ENCODE measurements around the gene MEOX2. TPM values are rescaled to one million over a fixed set of nuclear protein-coding genes. Genes with fewer than 3 reads are reported as not detected.

MEOX2 gene
- total and polyA plus RNA-seq, 3 donors from 2014 or later = 3.7 to 4.9 (median 4.0) TPM

GRCh38 chr7:15600298-15600697 lies 86.2 kb downstream of the MEOX2 start:
- no peak for TF ChIP-seq POLR2A (IDR thresholded peaks at IDR 0.05)
- no peak for TF ChIP-seq CTCF (IDR thresholded peaks at IDR 0.05)
- Histone ChIP-seq H3K4me1 (no peaks in the 10 kb centered on the region), H3K27me3 (no peaks in the 10 kb centered on the region), H3K4me3 (no peak overlapping the region), H3K36me3 (ENCODE audit: low read depth, missing control alignments) (no peaks in the 10 kb centered on the region), H3K9me3 (no peaks in the 10 kb centered on the region), H3K27ac (no peak overlapping the region)
- WGBS, 2 donors = 76 to 78% methylated on average over 4 of the region's 4 CpGs
- intact Hi-C loops (cut with DNase I; ENCODE audit: low total_unique reads) = no loop called here
- DNase-seq = no peak

- WGBS, 2 donors = 57 to 60% methylated on average over 5 of the region's 5 CpGs
These were observed 92.0 kb downstream of the MEOX2 start for GRCh38 chr7:15594461-15594860.

GRCh38 chr7:15593382-15593781 lies 93.1 kb downstream of the MEOX2 start:
- 88 to 90% methylated on average over 3 of the region's 3 CpGs for WGBS, 2 donors
- Histone ChIP-seq H3K9me3 (no peaks in the 10 kb centered on the region), H3K27me3 (no peaks in the 10 kb centered on the region), H3K4me1 (no peaks in the 10 kb centered on the region), H3K27ac (no peak overlapping the region), H3K4me3 (no peak overlapping the region), H3K36me3 (ENCODE audit: low read depth, missing control alignments) (no peaks in the 10 kb centered on the region)
- DNase-seq = no peak
- intact Hi-C loops (cut with DNase I; ENCODE audit: low total_unique reads) = no loop called here
- TF ChIP-seq POLR2A (IDR thresholded peaks at IDR 0.05) (no peak), CTCF (IDR thresholded peaks at IDR 0.05) (no peak)

More at GRCh38 chr7:15594461-15594860, 92.0 kb downstream of the MEOX2 start:
- no peak for TF ChIP-seq CTCF (IDR thresholded peaks at IDR 0.05)
- TF ChIP-seq POLR2A (IDR thresholded peaks at IDR 0.05) = no peak
- Histone ChIP-seq H3K36me3 (ENCODE audit: low read depth, missing control alignments) (no peaks in the 10 kb centered on the region), H3K4me1 (no peaks in the 10 kb centered on the region), H3K9me3 (no peaks in the 10 kb centered on the region), H3K4me3 (no peak overlapping the region), H3K27ac (no peak overlapping the region), H3K27me3 (no peaks in the 10 kb centered on the region)
- intact Hi-C loops (cut with DNase I; ENCODE audit: low total_unique reads) = no loop called here
- DNase-seq = no peak

GRCh38 chr7:15586266-15586665 lies 100.2 kb downstream of the MEOX2 start:
- Histone ChIP-seq H3K27ac (no peak overlapping the region), H3K36me3 (ENCODE audit: low read depth, missing control alignments) (no peaks in the 10 kb centered on the region), H3K9me3 (no peaks in the 10 kb centered on the region), H3K4me3 (no peak overlapping the region), H3K4me1 (no peaks in the 10 kb centered on the region), H3K27me3 (no peaks in the 10 kb centered on the region)
- no peak for DNase-seq
- 90 to 92% methylated on average over 4 of the region's 4 CpGs for WGBS, 2 donors
- no peak for TF ChIP-seq CTCF (IDR thresholded peaks at IDR 0.05)
- TF ChIP-seq POLR2A (IDR thresholded peaks at IDR 0.05) = no peak
- intact Hi-C loops (cut with DNase I; ENCODE audit: low total_unique reads) = no loop called here

- no peak overlapping the region for H3K27ac ChIP-seq
- DNase-seq = no peak
These were observed 101.9 kb downstream of the MEOX2 start for GRCh38 chr7:15584575-15584974.

More at GRCh38 chr7:15584575-15584974, 101.9 kb downstream of the MEOX2 start:
- no peak overlapping the region for H3K4me3 ChIP-seq
- TF ChIP-seq CTCF (IDR thresholded peaks at IDR 0.05) (no peak), POLR2A (IDR thresholded peaks at IDR 0.05) (no peak)
- no peaks in the 10 kb centered on the region for H3K4me1 ChIP-seq
- intact Hi-C loops (cut with DNase I; ENCODE audit: low total_unique reads) = no loop called here
- no peaks in the 10 kb centered on the region for H3K9me3 ChIP-seq
- H3K27me3 ChIP-seq = no peaks in the 10 kb centered on the region
- WGBS, 2 donors = 91 to 100% methylated on average over 3 of the region's 3 CpGs
- H3K36me3 ChIP-seq (ENCODE audit: low read depth, missing control alignments) = no peaks in the 10 kb centered on the region

Measured in testis (tissue), 3 donors.